ENCODE results near the gene HIP1. TPM values are rescaled to one million over a fixed set of nuclear protein-coding genes. Genes with fewer than 3 reads are reported as not detected.
"Not testable (repeated sequence)": the region's sequence is repeated elsewhere in the genome, so short reads cannot be mapped to it uniquely, and the experiment has no call there.

HIP1 gene
- total RNA-seq, 1 donor from 2014 or later = 65.5 TPM

- TF ChIP-seq CTCF (IDR thresholded peaks at IDR 0.05; ENCODE audit: partially characterized antibody, unreplicated experiment) = no peak
- H3K4me1 Mint-ChIP-seq (ENCODE audit: low read depth, unreplicated experiment) = peaks cover 3% of the 10 kb centered on the region
- H3K9me3 Mint-ChIP-seq (ENCODE audit: unreplicated experiment) = no peaks in the 10 kb centered on the region
- DNase-seq = no peak
- no peak overlapping the region for H3K27ac Mint-ChIP-seq (ENCODE audit: unreplicated experiment)
- H3K27me3 Mint-ChIP-seq (ENCODE audit: unreplicated experiment) = peaks cover 7% of the 10 kb centered on the region
- H3K4me3 Mint-ChIP-seq (ENCODE audit: unreplicated experiment) = no peak overlapping the region
- H3K36me3 Mint-ChIP-seq (ENCODE audit: unreplicated experiment) = no peaks in the 10 kb centered on the region
Observed at GRCh38 chr7:75729851-75730274, 8.9 kb downstream of the HIP1 start.

- DNase-seq = no peak
- peaks cover 6% of the 10 kb centered on the region for H3K27me3 Mint-ChIP-seq (ENCODE audit: unreplicated experiment)
- H3K9me3 Mint-ChIP-seq (ENCODE audit: unreplicated experiment) = no peaks in the 10 kb centered on the region
- no peak overlapping the region for H3K4me3 Mint-ChIP-seq (ENCODE audit: unreplicated experiment)
- no peak for TF ChIP-seq CTCF (IDR thresholded peaks at IDR 0.05; ENCODE audit: partially characterized antibody, unreplicated experiment)
- H3K27ac Mint-ChIP-seq (ENCODE audit: unreplicated experiment) = no peak overlapping the region
- no peaks in the 10 kb centered on the region for H3K36me3 Mint-ChIP-seq (ENCODE audit: unreplicated experiment)
- H3K4me1 Mint-ChIP-seq (ENCODE audit: low read depth, unreplicated experiment) = no peaks in the 10 kb centered on the region
Observed at GRCh38 chr7:75727881-75728593, 10.7 kb downstream of the HIP1 start.

GRCh38 chr7:75727351-75727750, 11.4 kb downstream of the HIP1 start:
- not testable (repeated sequence) for H3K4me3 Mint-ChIP-seq (ENCODE audit: unreplicated experiment); H3K27me3 Mint-ChIP-seq (ENCODE audit: unreplicated experiment); H3K36me3 Mint-ChIP-seq (ENCODE audit: unreplicated experiment)

GRCh38 chr7:75725306-75725705, 13.4 kb downstream of the HIP1 start:
- no peak for TF ChIP-seq CTCF (IDR thresholded peaks at IDR 0.05; ENCODE audit: partially characterized antibody, unreplicated experiment)
- Mint-ChIP-seq H3K27ac (ENCODE audit: unreplicated experiment) (no peak overlapping the region), H3K36me3 (ENCODE audit: unreplicated experiment) (no peaks in the 10 kb centered on the region), H3K9me3 (ENCODE audit: unreplicated experiment) (no peaks in the 10 kb centered on the region), H3K4me3 (ENCODE audit: unreplicated experiment) (no peak overlapping the region), H3K27me3 (ENCODE audit: unreplicated experiment) (peaks cover 6% of the 10 kb centered on the region), H3K4me1 (ENCODE audit: low read depth, unreplicated experiment) (no peaks in the 10 kb centered on the region)
- no peak for DNase-seq

More at GRCh38 chr7:75727351-75727750, 11.4 kb downstream of the HIP1 start:
- not testable (repeated sequence) for DNase-seq; H3K4me1 Mint-ChIP-seq (ENCODE audit: low read depth, unreplicated experiment); H3K9me3 Mint-ChIP-seq (ENCODE audit: unreplicated experiment); H3K27ac Mint-ChIP-seq (ENCODE audit: unreplicated experiment)

GRCh38 chr7:75723444-75723843, 15.3 kb downstream of the HIP1 start:
- no peaks in the 10 kb centered on the region for H3K36me3 Mint-ChIP-seq (ENCODE audit: unreplicated experiment)

More at GRCh38 chr7:75723444-75723843, 15.3 kb downstream of the HIP1 start:
- DNase-seq = no peak
- no peaks in the 10 kb centered on the region for H3K9me3 Mint-ChIP-seq (ENCODE audit: unreplicated experiment)
- no peak overlapping the region for H3K4me3 Mint-ChIP-seq (ENCODE audit: unreplicated experiment)
- no peaks in the 10 kb centered on the region for H3K27me3 Mint-ChIP-seq (ENCODE audit: unreplicated experiment)
- TF ChIP-seq CTCF (IDR thresholded peaks at IDR 0.05; ENCODE audit: partially characterized antibody, unreplicated experiment) = no peak
- no peak overlapping the region for H3K27ac Mint-ChIP-seq (ENCODE audit: unreplicated experiment)
- H3K4me1 Mint-ChIP-seq (ENCODE audit: low read depth, unreplicated experiment) = no peaks in the 10 kb centered on the region

Measured in glutamatergic neuron (in vitro differentiated cells).